ENCODE data around the gene CNTN6. TPM values are rescaled to one million over a fixed set of nuclear protein-coding genes. Genes with fewer than 3 reads are reported as not detected.

Gene CNTN6
- total and polyA plus RNA-seq, 2 experiments from 2014 or later: not detected

- Histone ChIP-seq H3F3A (replicated peaks; ENCODE audit: low read depth) (no peaks in the 10 kb centered on the region), H3K27ac (ENCODE audit: low read depth) (no peak overlapping the region), H2AFZ (no peak overlapping the region), H4K20me1 (replicated peaks; ENCODE audit: insufficient read depth) (no peaks in the 10 kb centered on the region), H3K4me1 (ENCODE audit: insufficient read depth) (peaks cover 4% of the 10 kb centered on the region; the same call in 1 of the 2 replicates), H3K27me3 (ENCODE audit: insufficient read depth) (no peaks in the 10 kb centered on the region), H3K79me2 (replicated peaks; ENCODE audit: insufficient read depth) (no peaks in the 10 kb centered on the region), H3K9me2 (ENCODE audit: insufficient read depth) (0 out of 2 replicates have a peak, but pooled peaks cover 6% of the 10 kb centered on the region), H3K36me3 (ENCODE audit: insufficient read depth) (no peaks in the 10 kb centered on the region), H3K4me3 (no peak overlapping the region), H3K4me2 (no peak overlapping the region)
- no peak for DNase-seq (ENCODE audit: low spot score)
- Mint-ChIP-seq H3K36me3 (ENCODE audit: low read depth) (peaks cover 31% of the 10 kb centered on the region), H3K4me3 (no peak overlapping the region), H3K27ac (no peak overlapping the region), H3K27me3 (ENCODE audit: insufficient read depth, low read depth, poor library complexity) (peaks cover 2% of the 10 kb centered on the region), H3K9me3 (peaks cover 88% of the 10 kb centered on the region), H3K4me1 (no peaks in the 10 kb centered on the region)
- ATAC-seq: no peak
- TF ChIP-seq EZH2 (IDR thresholded peaks at IDR 0.05; ENCODE audit: low read depth, unreplicated experiment): no peak
- TF ChIP-seq EZH2phosphoT487 (IDR thresholded peaks at IDR 0.05; ENCODE audit: unreplicated experiment): no peak
- TF ChIP-seq JUNB (IDR thresholded peaks at IDR 0.05; ENCODE audit: unreplicated experiment): no peak
- no peak for TF ChIP-seq CTCF (conservative IDR thresholded peaks at IDR 0.05; ENCODE audit: low read depth in 2 of 2)
- TF ChIP-seq ETS1 (IDR thresholded peaks at IDR 0.05): no peak
- no peak for TF ChIP-seq ZNF331 (CRISPR knock-in tag; IDR thresholded peaks at IDR 0.05; ENCODE audit: low read depth)
- TF ChIP-seq CREB1 (CRISPR knock-in tag; IDR thresholded peaks at IDR 0.05; ENCODE audit: low read depth): no peak
- no peak for TF ChIP-seq REST (IDR thresholded peaks at IDR 0.05; ENCODE audit: unreplicated experiment)
- no peak for TF ChIP-seq STAT1 (IDR thresholded peaks at IDR 0.05; ENCODE audit: unreplicated experiment)
- TF ChIP-seq POLR2AphosphoS5 (IDR thresholded peaks at IDR 0.05; ENCODE audit: low read depth): no peak
- no peak for TF ChIP-seq ZNF114 (CRISPR knock-in tag; IDR thresholded peaks at IDR 0.05)
- TF ChIP-seq ZNF462 (CRISPR knock-in tag; IDR thresholded peaks at IDR 0.05): no peak
- TF ChIP-seq NANOG (IDR thresholded peaks at IDR 0.05; ENCODE audit: borderline replicate concordance): no peak
Measured at GRCh38 chr3:1055870-1056269, 37.0 kb upstream of the CNTN6 start.

Measured in GM23338 (cell line).